IMR-90 (cell line): ENCODE data around the gene CCR6. TPM values are rescaled to one million over a fixed set of nuclear protein-coding genes. Genes with fewer than 3 reads are reported as not detected.

ENCODE experiments used
- ATAC-seq: fragments of 200-7000 bp; cut with Tn5 transposase; 2 replicates; pipeline ENCODE4 v1.9.1; 2020; ENCODE audit warnings: low read depth, mild to moderate bottlenecking, moderate library complexity
- BruUV-seq: library from RNA; stranded (reverse); fragments of 400-500 nt; replicated peaks from 2 replicates; lab custom pipeline; 2021; lab: Mats Ljungman, UMichigan
- CTCF ChIA-PET: fragments of 300-600 bp; formaldehyde crosslinking; extraction: SDS; loops from one replicate; lab custom pipeline; 2021; ENCODE audit warnings: antibody characterized with exemption; lab: Yijun Ruan, JAX
- POLR2A ChIA-PET: fragments of 300-600 bp; sonication (Branson Sonifier 250); formaldehyde crosslinking; loops from one replicate; lab custom pipeline; 2022; ENCODE audit warnings: antibody characterized with exemption; ENCODE audit not compliant: unreplicated experiment; lab: Charles Lee
- DNase-seq: peaks from one replicate; pipeline ENCODE4 v3.0.0; 2013
- H2AFZ ChIP-seq: replicated peaks from 2 replicates; pipeline ENCODE3; 2013; ENCODE audit warnings: low read length, mild to moderate bottlenecking; ENCODE audit not compliant: poor library complexity
- H2AK5ac ChIP-seq: 2 replicates; pipeline ENCODE4 v1.6.1; 2013; ENCODE audit warnings: low read depth, low read length, inconsistent platforms
- H2AK9ac ChIP-seq: replicated peaks from 2 replicates; pipeline ENCODE3; 2013; ENCODE audit warnings: mild to moderate bottlenecking, low read depth, low read length, moderate library complexity; ENCODE audit not compliant: poor library complexity
- H2BK120ac ChIP-seq: 2 replicates; pipeline ENCODE4 v1.6.1; 2013; ENCODE audit warnings: low read depth, low read length, inconsistent platforms
- H2BK15ac ChIP-seq: 3 replicates; pipeline ENCODE4 v1.6.1; 2013; ENCODE audit warnings: low read depth, low read length, inconsistent platforms
- H2BK20ac ChIP-seq: 2 replicates; pipeline ENCODE4 v1.6.1; 2013; ENCODE audit warnings: low read depth, mild to moderate bottlenecking, inconsistent platforms, low read length, moderate library complexity
- H2BK5ac ChIP-seq: 2 replicates; pipeline ENCODE4 v1.6.1; 2013; ENCODE audit warnings: mild to moderate bottlenecking, low read depth, low read length, inconsistent platforms; ENCODE audit not compliant: poor library complexity, severe bottlenecking
- H3K14ac ChIP-seq: replicated peaks from 2 replicates; pipeline ENCODE4 v1.6.1; 2013; ENCODE audit warnings: low read depth, low read length, inconsistent platforms
- H3K18ac ChIP-seq: 2 replicates; pipeline ENCODE4 v1.6.1; 2013; ENCODE audit warnings: low read depth, low read length, control low read depth
- H3K23ac ChIP-seq: 2 replicates; pipeline ENCODE4 v1.6.1; 2013; ENCODE audit warnings: low read depth, low read length, inconsistent platforms
- H3K27ac ChIP-seq: 2 replicates; pipeline ENCODE4 v1.5.1; 2013; ENCODE audit warnings: mild to moderate bottlenecking, control low read depth, low read length; ENCODE audit not compliant: insufficient read depth
- H3K27me3 ChIP-seq: 2 replicates; pipeline ENCODE4 v1.6.1; 2013; ENCODE audit warnings: low read length; ENCODE audit not compliant: control insufficient read depth, insufficient read depth
- H3K36me3 ChIP-seq: 2 replicates; pipeline ENCODE4 v1.6.1; 2013; ENCODE audit warnings: low read length, mixed read lengths; ENCODE audit not compliant: control insufficient read depth, insufficient read depth
- H3K4ac ChIP-seq: 2 replicates; pipeline ENCODE4 v1.6.1; 2013; ENCODE audit warnings: low read depth, low read length, inconsistent platforms
- H3K4me1 ChIP-seq: 2 replicates; pipeline ENCODE4 v1.6.1; 2013; ENCODE audit warnings: low read length, mixed read lengths; ENCODE audit not compliant: control insufficient read depth, insufficient read depth
- H3K4me2 ChIP-seq: 2 replicates; pipeline ENCODE4 v1.6.1; 2013; ENCODE audit warnings: low read depth, mild to moderate bottlenecking, control low read depth, low read length, moderate library complexity
- H3K4me3 ChIP-seq: 2 replicates; pipeline ENCODE4 v1.5.1; 2013; ENCODE audit warnings: low read depth, mild to moderate bottlenecking, control low read depth, low read length, moderate library complexity; ENCODE audit not compliant: insufficient read depth
- H3K56ac ChIP-seq: 2 replicates; pipeline ENCODE4 v1.6.1; 2013; ENCODE audit warnings: low read length, inconsistent platforms; ENCODE audit not compliant: insufficient read depth; ENCODE audit errors: extremely low read depth
- H3K79me1 ChIP-seq, 2 experiments: 2 replicates each; pipeline ENCODE4 v1.6.1; 2013; ENCODE audit warnings: low read length in 2 of 2, inconsistent platforms in 1 of 2, low read depth in 1 of 2
- H3K9ac ChIP-seq: 2 replicates; pipeline ENCODE4 v1.6.1; 2013; ENCODE audit warnings: low read depth, low read length, control low read depth
- H3K9me1 ChIP-seq: 2 replicates; pipeline ENCODE4 v1.6.1; 2013; ENCODE audit warnings: low read length, inconsistent platforms; ENCODE audit not compliant: insufficient read depth
- H3K9me3 ChIP-seq: 2 replicates; pipeline ENCODE4 v1.6.1; 2013; ENCODE audit warnings: low read length; ENCODE audit not compliant: control insufficient read depth, insufficient read depth
- H4K20me1 ChIP-seq: 2 replicates; pipeline ENCODE4 v1.6.1; 2013; ENCODE audit warnings: low read length, inconsistent platforms; ENCODE audit not compliant: insufficient read depth
- H4K5ac ChIP-seq: 2 replicates; pipeline ENCODE4 v1.6.1; 2013; ENCODE audit warnings: mild to moderate bottlenecking, low read depth, low read length, control low read depth
- H4K8ac ChIP-seq, 2 experiments: 2 replicates each; pipeline ENCODE4 v1.6.1; 2013; ENCODE audit warnings: low read depth in 2 of 2, low read length in 2 of 2, control low read depth in 1 of 2, inconsistent platforms in 1 of 2
- H4K91ac ChIP-seq: 2 replicates; pipeline ENCODE4 v1.6.1; 2013; ENCODE audit warnings: low read depth, low read length, inconsistent platforms; ENCODE audit not compliant: insufficient read depth
- MAFK ChIP-seq: IDR thresholded peaks from 2 replicates; pipeline ENCODE4 v1.6.1; 2012; ENCODE audit warnings: low read depth, low read length, improper control_type of control experiment
- WGBS, 2 experiments: methylation state at CpG; one replicate each; pipeline versions ENCODE4 v1.1.5 to v1.1.7; 2013; ENCODE audit warnings: missing lambda C conversion rate in 2 of 2; ENCODE audit not compliant: insufficient read length in 1 of 2; ENCODE audit errors: extremely low coverage in 2 of 2; 5-methylcytosine and 5-hydroxymethylcytosine counted together
- dilution Hi-C: fragments of 300-500 bp; cut with HindIII; formaldehyde crosslinking; loops from one replicate; pipeline ENCODE4 v1.14.3; 2018; ENCODE audit warnings: low sequenced_read_pairs; ENCODE audit not compliant: unreplicated experiment
- in situ Hi-C: fragments of 300-500 bp; cut with MboI; formaldehyde crosslinking; loops from 3 replicates; pipeline ENCODE4 v1.14.3; 2019; ENCODE audit warnings: low sequenced_read_pairs, inconsistent platforms, mixed read lengths
- intact Hi-C: fragments of 100-400 bp; cut with micrococcal nuclease; formaldehyde crosslinking; loops from 2 replicates; pipeline ENCODE4 v1.10.0; 2022
- polyA plus RNA-seq, 3 experiments: library from polyadenylated mRNA; depleted of rRNA; stranded (reverse); fragments of >200 nt; gene quantifications; 2 replicates each; pipeline ENCODE4 v1.2.3, GENCODE V29; 2012; ENCODE audit warnings: low replicate concordance in 1 of 3
- total RNA-seq: library from RNA; depleted of rRNA; stranded (reverse); fragments of >200 nt; gene quantifications from 2 replicates; pipeline ENCODE4 v1.2.3, GENCODE V29; 2012

CCR6 gene
- total and polyA plus RNA-seq, 2 of the 4 experiments (the other 2 are of a cell fraction) = not detected

GRCh38 chr6:167078745-167079144 lies 44.2 kb upstream of the CCR6 start:
- Histone ChIP-seq H3K4me1 (no peaks in the 10 kb centered on the region), H4K91ac (no peak overlapping the region), H3K14ac (no peak overlapping the region), H4K20me1 (no peaks in the 10 kb centered on the region), H3K9me1 (no peaks in the 10 kb centered on the region), H2AK9ac (no peak overlapping the region), H3K4ac (no peak overlapping the region), H4K5ac (no peak overlapping the region), H3K23ac (no peak overlapping the region), H2AFZ (no peak overlapping the region), H3K18ac (no peak overlapping the region), H3K4me3 (no peak overlapping the region), H3K27ac (no peak overlapping the region), H3K27me3 (no peaks in the 10 kb centered on the region), H4K8ac (no peak overlapping the region), H2BK15ac (no peak overlapping the region), H3K4me2 (no peak overlapping the region), H2BK20ac (no peak overlapping the region), H3K9ac (no peak overlapping the region), H3K56ac (no peak overlapping the region), H3K9me3 (peaks cover 2% of the 10 kb centered on the region), H3K36me3 (no peaks in the 10 kb centered on the region), H3K79me1 (no peaks in the 10 kb centered on the region), H2AK5ac (no peak overlapping the region), H2BK120ac (no peak overlapping the region), H2BK5ac (no peak overlapping the region)
- CTCF ChIA-PET = no interaction called here
- WGBS, 2 experiments = 62% methylated on average over 2 of the region's 8 CpGs; no CpG with 5 or more reads in 1 of the 2 experiments
- intact Hi-C loops (no loop called here), in situ Hi-C loops (no loop called here), dilution Hi-C loops (no loop called here)
- no TSS peak for BruUV-seq
- no peak for DNase-seq
- no peak for ATAC-seq
- no peak for TF ChIP-seq MAFK
- POLR2A ChIA-PET = no interaction called here
